H9 (cell line): ENCODE measurements around the gene FLT3. TPM values are rescaled to one million over a fixed set of nuclear protein-coding genes. Genes with fewer than 3 reads are reported as not detected.

Experiments
- DNase-seq: peaks from one replicate; pipeline ENCODE4 v3.0.0-alpha.2; 2017
- H2AFZ ChIP-seq: one replicate; pipeline ENCODE4 v1.6.1; 2013; ENCODE audit warnings: mild to moderate bottlenecking, low read length, control low read depth, moderate library complexity
- H2AK5ac ChIP-seq: 2 replicates; pipeline ENCODE4 v1.6.1; 2013; ENCODE audit warnings: low read length, control low read depth, mixed read lengths; ENCODE audit not compliant: insufficient read length
- H2BK120ac ChIP-seq: one replicate; pipeline ENCODE4 v1.6.1; 2013; ENCODE audit warnings: low read depth, mild to moderate bottlenecking, low read length, control low read depth, inconsistent platforms; ENCODE audit not compliant: poor library complexity, severe bottlenecking
- H2BK12ac ChIP-seq: 2 replicates; pipeline ENCODE4 v1.6.1; 2013; ENCODE audit warnings: low read length, control low read depth, mixed read lengths, low read depth; ENCODE audit not compliant: insufficient read length
- H2BK15ac ChIP-seq: 2 replicates; pipeline ENCODE4 v1.6.1; 2013; ENCODE audit warnings: low read depth, low read length, control low read depth
- H2BK20ac ChIP-seq: one replicate; pipeline ENCODE4 v1.6.1; 2013; ENCODE audit warnings: low read depth, mild to moderate bottlenecking, low read length, control low read depth, inconsistent platforms; ENCODE audit not compliant: poor library complexity, severe bottlenecking
- H2BK5ac ChIP-seq: 2 replicates; pipeline ENCODE4 v1.6.1; 2013; ENCODE audit warnings: low read length, control low read depth, mixed read lengths; ENCODE audit not compliant: insufficient read length
- H3K14ac ChIP-seq: 2 replicates; pipeline ENCODE4 v1.6.1; 2013; ENCODE audit warnings: low read length, control low read depth; ENCODE audit not compliant: insufficient read depth
- H3K18ac ChIP-seq: 2 replicates; pipeline ENCODE4 v1.6.1; 2013; ENCODE audit warnings: low read depth, mild to moderate bottlenecking, mixed read lengths, low read length, control low read depth; ENCODE audit not compliant: insufficient read length
- H3K23ac ChIP-seq: 2 replicates; pipeline ENCODE4 v1.6.1; 2013; ENCODE audit warnings: low read length, control low read depth, mixed read lengths, low read depth; ENCODE audit not compliant: insufficient read length
- H3K23me2 ChIP-seq: 2 replicates; pipeline ENCODE4 v1.6.1; 2013; ENCODE audit warnings: low read depth, mild to moderate bottlenecking, mixed read lengths, low read length, control low read depth; ENCODE audit not compliant: insufficient read length, poor library complexity, severe bottlenecking
- H3K27ac ChIP-seq: 2 replicates; pipeline ENCODE4 v1.5.1; 2013; ENCODE audit warnings: low read length, control low read depth, mixed read lengths, low read depth; ENCODE audit not compliant: insufficient read length
- H3K27me3 ChIP-seq: 2 replicates; pipeline ENCODE4 v1.6.1; 2013; ENCODE audit warnings: low read length, control low read depth, inconsistent platforms; ENCODE audit not compliant: insufficient read depth
- H3K4ac ChIP-seq: 2 replicates; pipeline ENCODE4 v1.6.1; 2013; ENCODE audit warnings: low read depth, mild to moderate bottlenecking, control low read depth, inconsistent platforms, low read length, moderate library complexity
- H3K4me1 ChIP-seq: 2 replicates; pipeline ENCODE4 v1.6.1; 2013; ENCODE audit warnings: low read length, control low read depth, inconsistent platforms; ENCODE audit not compliant: insufficient read depth
- H3K4me2 ChIP-seq: 2 replicates; pipeline ENCODE4 v1.6.1; 2013; ENCODE audit warnings: low read length, control low read depth, mixed read lengths; ENCODE audit not compliant: insufficient read length, insufficient read depth
- H3K56ac ChIP-seq: 2 replicates; pipeline ENCODE4 v1.6.1; 2013; ENCODE audit warnings: low read depth, mild to moderate bottlenecking, mixed read lengths, low read length, control low read depth; ENCODE audit not compliant: insufficient read length
- H3K79me1 ChIP-seq: 2 replicates; pipeline ENCODE4 v1.6.1; 2013; ENCODE audit warnings: low read depth, mild to moderate bottlenecking, moderate library complexity, low read length, control low read depth, inconsistent platforms; ENCODE audit not compliant: insufficient read depth, poor library complexity, severe bottlenecking
- H3K79me2 ChIP-seq: 2 replicates; pipeline ENCODE4 v1.6.1; 2013; ENCODE audit warnings: low read length, control low read depth, inconsistent platforms; ENCODE audit not compliant: insufficient read depth
- H3K9ac ChIP-seq: 2 replicates; pipeline ENCODE4 v1.6.1; 2013; ENCODE audit warnings: low read length, control low read depth, mixed read lengths; ENCODE audit not compliant: insufficient read length; ENCODE audit errors: extremely low read depth
- H3K9me3 ChIP-seq: one replicate; pipeline ENCODE4 v1.6.1; 2013; ENCODE audit warnings: low read depth, low read length, inconsistent platforms; ENCODE audit not compliant: control insufficient read depth
- H3T11ph ChIP-seq: one replicate; pipeline ENCODE4 v1.6.1; 2013; ENCODE audit warnings: mild to moderate bottlenecking, low read length, control low read depth, inconsistent platforms
- H4K20me1 ChIP-seq: one replicate; pipeline ENCODE4 v1.6.1; 2013; ENCODE audit not compliant: control insufficient read depth, insufficient read length, insufficient read depth
- H4K5ac ChIP-seq: 2 replicates; pipeline ENCODE4 v1.6.1; 2013; ENCODE audit warnings: low read depth, mild to moderate bottlenecking, mixed read lengths, low read length, control low read depth; ENCODE audit not compliant: insufficient read length
- H4K8ac ChIP-seq: replicated peaks from 2 replicates; pipeline ENCODE4 v1.6.1; 2013; ENCODE audit warnings: low read length, control low read depth, mixed read lengths, low read depth; ENCODE audit not compliant: insufficient read length
- H4K91ac ChIP-seq: 2 replicates; pipeline ENCODE4 v1.6.1; 2013; ENCODE audit warnings: low read depth, mild to moderate bottlenecking, moderate library complexity, mixed read lengths, low read length, control low read depth; ENCODE audit not compliant: insufficient read length
- H3K27ac Mint-ChIP-seq, 3 experiments: 2 replicates in 2 of 3; 3 replicates in 1 of 3; pipeline ENCODE4 v1.8.0; 2020 to 2021; ENCODE audit warnings: mixed read lengths in 3 of 3, mild to moderate bottlenecking in 1 of 3, moderate library complexity in 1 of 3
- H3K27me3 Mint-ChIP-seq: 2 replicates; pipeline ENCODE4 v1.8.0; 2021; ENCODE audit warnings: low read depth, mild to moderate bottlenecking, moderate library complexity, mixed read lengths
- H3K36me3 Mint-ChIP-seq, 3 experiments: 2 replicates in 2 of 3; 3 replicates in 1 of 3; pipeline ENCODE4 v1.8.0; 2020 to 2021; ENCODE audit warnings: low read depth in 3 of 3, mixed read lengths in 3 of 3; ENCODE audit not compliant: insufficient read depth in 1 of 3
- H3K4me1 Mint-ChIP-seq, 2 experiments: 2 replicates each; pipeline ENCODE4 v1.8.0; 2020; ENCODE audit warnings: mixed read lengths in 2 of 2
- H3K4me3 Mint-ChIP-seq, 2 experiments: 2 replicates in 1 of 2; 3 replicates in 1 of 2; pipeline ENCODE4 v1.8.0; 2020 to 2021; ENCODE audit warnings: mild to moderate bottlenecking in 2 of 2, mixed read lengths in 2 of 2, moderate library complexity in 1 of 2
- H3K9me3 Mint-ChIP-seq, 2 experiments: 2 replicates in 1 of 2; 3 replicates in 1 of 2; pipeline ENCODE4 v1.8.0; 2020; ENCODE audit warnings: mild to moderate bottlenecking in 2 of 2, mixed read lengths in 2 of 2, moderate library complexity in 1 of 2
- WGBS: extraction: QIAGEN DNeasy Blood & Tissue Kit; methylation state at CpG from one replicate; pipeline ENCODE4 v1.1.7; 2013; ENCODE audit warnings: missing lambda C conversion rate, low lambda C conversion rate, mixed read lengths; ENCODE audit not compliant: insufficient read length; ENCODE audit errors: extremely low coverage; 5-methylcytosine and 5-hydroxymethylcytosine counted together
- total RNA-seq: library from RNA; stranded (reverse); gene quantifications from 2 replicates; pipeline ENCODE4 v1.2.1, GENCODE V29; 2021
- TF ChIP-seq, protein P1 (sequence below): fragments of 200-600 bp; sonication (generic); conservative IDR thresholded peaks from 3 replicates; pipeline ENCODE4 v1.8.0; 2021; ENCODE audit warnings: antibody characterized with exemption, mild to moderate bottlenecking

The FLT3 gene
- total RNA-seq, 1 experiment from 2014 or later: 0.44 TPM

DNA sequence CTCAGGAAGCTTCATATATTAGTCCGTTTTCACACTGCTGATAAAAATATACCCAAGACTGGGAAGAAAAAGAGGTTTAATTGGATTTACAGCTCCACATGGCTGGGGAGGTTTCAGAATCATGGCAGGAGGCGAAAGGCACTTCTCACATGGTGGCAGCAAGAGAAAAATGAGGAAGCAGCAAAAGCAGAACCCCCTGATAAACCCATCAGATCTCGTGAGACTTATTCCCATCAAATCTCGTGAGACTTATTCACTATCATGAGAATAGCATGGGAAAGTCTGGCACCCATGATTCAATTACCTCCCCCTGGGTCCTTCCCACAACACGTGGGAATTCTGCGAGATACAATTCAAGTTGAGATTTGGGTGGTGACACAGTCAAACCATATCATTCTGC is 23.1 kb downstream of the FLT3 start:
- no CpG with 5 or more reads among the region's 6 CpGs for WGBS
- Histone ChIP-seq H3K27me3 (no peaks in the 10 kb centered on the region), H2BK20ac (no peak overlapping the region), H2BK5ac (no peak overlapping the region), H3T11ph (no peak overlapping the region), H2BK15ac (no peak overlapping the region), H3K4me2 (no peak overlapping the region), H3K9ac (no peak overlapping the region), H4K91ac (no peak overlapping the region), H2BK12ac (no peak overlapping the region), H3K14ac (no peak overlapping the region), H3K27ac (no peak overlapping the region), H3K79me1 (no peaks in the 10 kb centered on the region), H3K56ac (no peak overlapping the region), H4K20me1 (no peaks in the 10 kb centered on the region), H3K4me1 (no peaks in the 10 kb centered on the region), H3K79me2 (no peaks in the 10 kb centered on the region), H3K18ac (no peak overlapping the region), H2AFZ (no peak overlapping the region), H4K8ac (no peak overlapping the region), H3K9me3 (no peaks in the 10 kb centered on the region), H2BK120ac (no peak overlapping the region), H2AK5ac (no peak overlapping the region), H3K23ac (no peak overlapping the region), H3K23me2 (no peaks in the 10 kb centered on the region), H3K4ac (no peak overlapping the region), H4K5ac (no peak overlapping the region)
- Mint-ChIP-seq H3K27ac (peak overlapping the region in 1 of 3 experiments; percentile 49; a peak in 2 of 7 replicates), H3K4me1 (peaks cover 10 to 15% of the 10 kb centered on the region in 2 experiments), H3K36me3 (peaks cover 0 to 4% (median 0%) of the 10 kb centered on the region in 3 experiments; a peak in 1 of 7 replicates), H3K9me3 (no peaks in the 10 kb centered on the region; a peak in 1 of 5 replicates), H3K4me3 (no peak overlapping the region), H3K27me3 (peaks cover 5% of the 10 kb centered on the region)
- TF ChIP-seq, protein P1, sequence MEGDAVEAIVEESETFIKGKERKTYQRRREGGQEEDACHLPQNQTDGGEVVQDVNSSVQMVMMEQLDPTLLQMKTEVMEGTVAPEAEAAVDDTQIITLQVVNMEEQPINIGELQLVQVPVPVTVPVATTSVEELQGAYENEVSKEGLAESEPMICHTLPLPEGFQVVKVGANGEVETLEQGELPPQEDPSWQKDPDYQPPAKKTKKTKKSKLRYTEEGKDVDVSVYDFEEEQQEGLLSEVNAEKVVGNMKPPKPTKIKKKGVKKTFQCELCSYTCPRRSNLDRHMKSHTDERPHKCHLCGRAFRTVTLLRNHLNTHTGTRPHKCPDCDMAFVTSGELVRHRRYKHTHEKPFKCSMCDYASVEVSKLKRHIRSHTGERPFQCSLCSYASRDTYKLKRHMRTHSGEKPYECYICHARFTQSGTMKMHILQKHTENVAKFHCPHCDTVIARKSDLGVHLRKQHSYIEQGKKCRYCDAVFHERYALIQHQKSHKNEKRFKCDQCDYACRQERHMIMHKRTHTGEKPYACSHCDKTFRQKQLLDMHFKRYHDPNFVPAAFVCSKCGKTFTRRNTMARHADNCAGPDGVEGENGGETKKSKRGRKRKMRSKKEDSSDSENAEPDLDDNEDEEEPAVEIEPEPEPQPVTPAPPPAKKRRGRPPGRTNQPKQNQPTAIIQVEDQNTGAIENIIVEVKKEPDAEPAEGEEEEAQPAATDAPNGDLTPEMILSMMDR: no peak
- DNase-seq: no peak
